ENCODE measurements around the gene FAM107A.

The FAM107A gene

GRCh38 chr3:58577269-58577821 lies at the start of gene FAM107A:
Gene FAM107A (minus strand): TSS chr3:58577391. CDS start chr3:58569860, 7,531 bp downstream.
- DNase-seq (ENCODE audit: low read depth): no peak

GRCh38 chr3:58625196-58625824 lies 48.1 kb upstream of the FAM107A start:
- DNase-seq (ENCODE audit: low read depth): no peak

GRCh38 chr3:58624550-58624949 lies 47.4 kb upstream of the FAM107A start:
- no peak for DNase-seq (ENCODE audit: low read depth)

- no peak for DNase-seq (ENCODE audit: low read depth)
Measured at GRCh38 chr3:58623961-58624360, 46.8 kb upstream of the FAM107A start.

- no peak for DNase-seq (ENCODE audit: low read depth)
Measured at GRCh38 chr3:58623478-58623877, 46.3 kb upstream of the FAM107A start.

- DNase-seq (ENCODE audit: low read depth): no peak
Measured at GRCh38 chr3:58622892-58623291, 45.7 kb upstream of the FAM107A start.

GRCh38 chr3:58622436-58622835 lies 45.2 kb upstream of the FAM107A start:
- DNase-seq (ENCODE audit: low read depth): no peak

GRCh38 chr3:58621086-58621830 lies 44.1 kb upstream of the FAM107A start:
- no peak for DNase-seq (ENCODE audit: low read depth)

GRCh38 chr3:58620421-58620820 lies 43.2 kb upstream of the FAM107A start:
- DNase-seq (ENCODE audit: low read depth): no peak

- no peak for DNase-seq (ENCODE audit: low read depth)
Measured at GRCh38 chr3:58617338-58617761, 40.2 kb upstream of the FAM107A start.

GRCh38 chr3:58613236-58614132 lies 36.3 kb upstream of the FAM107A start:
- no peak for DNase-seq (ENCODE audit: low read depth)

- no peak for DNase-seq (ENCODE audit: low read depth)
Measured at GRCh38 chr3:58612830-58613229, 35.6 kb upstream of the FAM107A start.

- DNase-seq (ENCODE audit: low read depth): no peak
Measured at GRCh38 chr3:58609990-58610389, 32.8 kb upstream of the FAM107A start.

GRCh38 chr3:58608648-58609047 lies 31.5 kb upstream of the FAM107A start:
- DNase-seq (ENCODE audit: low read depth): no peak

GRCh38 chr3:58607816-58608215 lies 30.6 kb upstream of the FAM107A start:
- no peak for DNase-seq (ENCODE audit: low read depth)

GRCh38 chr3:58606693-58607092 lies 29.5 kb upstream of the FAM107A start:
- no peak for DNase-seq (ENCODE audit: low read depth)

GRCh38 chr3:58604031-58604430 lies 26.8 kb upstream of the FAM107A start:
- no peak for DNase-seq (ENCODE audit: low read depth)

GRCh38 chr3:58603606-58604005 lies 26.4 kb upstream of the FAM107A start:
- no peak for DNase-seq (ENCODE audit: low read depth)

- no peak for DNase-seq (ENCODE audit: low read depth)
Measured at GRCh38 chr3:58597770-58598310, 20.6 kb upstream of the FAM107A start.

- no peak for DNase-seq (ENCODE audit: low read depth)
Measured at GRCh38 chr3:58596834-58597518, 19.8 kb upstream of the FAM107A start.

- DNase-seq (ENCODE audit: low read depth): no peak
Measured at GRCh38 chr3:58594117-58594516, 16.9 kb upstream of the FAM107A start.
